A549 (cell line): ENCODE measurements around the gene LAMP1. TPM values are rescaled to one million over a fixed set of nuclear protein-coding genes. Genes with fewer than 3 reads are reported as not detected.

ENCODE experiments used
- ATAC-seq, 2 experiments: fragments of 200-7000 bp in 1 of 2; fragments of >200 bp in 1 of 2; cut with Nextera tagmentation in 1 of 2; cut with Tn5 transposase in 1 of 2; 3 replicates each; pipeline versions ENCODE4 v1.8.0 to v1.9.1; 2018 to 2020; ENCODE audit warnings: mild to moderate bottlenecking in 1 of 2, moderate library complexity in 1 of 2
- CTCF ChIA-PET: fragments of 300-600 bp; sonication (Branson Sonifier 250); formaldehyde crosslinking; extraction: SDS; loops from one replicate; lab custom pipeline; 2021; ENCODE audit warnings: antibody characterized with exemption, inconsistent platforms; lab: Yijun Ruan, JAX
- POLR2A ChIA-PET: fragments of 350-600 bp; formaldehyde crosslinking; extraction: SDS; loops from one replicate; lab custom pipeline; 2021; ENCODE audit warnings: antibody characterized with exemption, inconsistent platforms; lab: Yijun Ruan, JAX
- DNase-seq, 2 experiments: peaks; one replicate each; pipeline versions ENCODE4 v3.0.0 to v3.0.0-alpha.2; 2011 to 2016; ENCODE audit warnings: low read depth in 1 of 2, low spot score in 1 of 2
- FAIRE-seq: peaks from 2 replicates; lab custom pipeline; 2011; peaks lifted over from hg19 to GRCh38; lab: Jason Lieb, UNC
- H3K27ac ChIP-seq, 2 experiments: fragments of >200 bp; sonication (Bioruptor Twin); formaldehyde crosslinking; 3 replicates each; pipeline ENCODE4 v1.5.1; 2016 to 2017
- H3K4me1 ChIP-seq: fragments of >200 bp; sonication (Bioruptor Twin); formaldehyde crosslinking; 3 replicates; pipeline ENCODE4 v1.6.1; 2016
- H3K4me2 ChIP-seq: fragments of >200 bp; sonication (Bioruptor Twin); formaldehyde crosslinking; 3 replicates; pipeline ENCODE4 v1.6.1; 2016
- H3K4me3 ChIP-seq: fragments of >200 bp; sonication (Bioruptor Twin); formaldehyde crosslinking; 3 replicates; pipeline ENCODE4 v1.5.1; 2016
- H3K9me3 ChIP-seq: fragments of >200 bp; sonication (Bioruptor Twin); formaldehyde crosslinking; 3 replicates; pipeline ENCODE4 v1.6.1; 2016
- BCL3 ChIP-seq: fragments of >200 bp; sonication (Bioruptor Twin); formaldehyde crosslinking; IDR thresholded peaks from 3 replicates; pipeline ENCODE4 v1.6.1; 2016
- CEBPB ChIP-seq, 2 experiments: fragments of >200 bp in 1 of 2; sonication (Bioruptor Twin) in 1 of 2; formaldehyde crosslinking in 1 of 2; IDR thresholded peaks; 2 replicates each; pipeline ENCODE4 v1.6.1; 2012 to 2016
- CHD2 ChIP-seq: fragments of 150-350 bp; IDR thresholded peaks from 2 replicates; pipeline ENCODE4 v1.6.1; 2014; ENCODE audit warnings: low read length; ENCODE audit not compliant: partially characterized antibody
- CHD4 ChIP-seq: fragments of 200-600 bp; sonication (generic); IDR thresholded peaks from 2 replicates; pipeline ENCODE4 v1.6.1; 2016; ENCODE audit warnings: antibody characterized with exemption, mild to moderate bottlenecking, borderline replicate concordance
- E2F6 ChIP-seq: IDR thresholded peaks from 2 replicates; pipeline ENCODE4 v1.6.1; 2012; ENCODE audit warnings: low read depth, borderline replicate concordance
- EHF ChIP-seq: fragments of 250-450 bp; sonication (Bioruptor Pico); IDR thresholded peaks from 2 replicates; pipeline ENCODE4 v1.5.0; 2020; ENCODE audit warnings: mild to moderate bottlenecking
- ESRRA ChIP-seq: fragments of 150-350 bp; IDR thresholded peaks from 2 replicates; pipeline ENCODE4 v1.6.1; 2014; ENCODE audit warnings: mild to moderate bottlenecking, low read length, borderline replicate concordance
- FOSB ChIP-seq: fragments of 250-450 bp; sonication (Bioruptor Pico); IDR thresholded peaks from 2 replicates; pipeline ENCODE4 v1.5.0; 2020; ENCODE audit warnings: mild to moderate bottlenecking, moderate library complexity
- FOXS1 ChIP-seq: fragments of 250-450 bp; sonication (Bioruptor Pico); IDR thresholded peaks from 2 replicates; pipeline ENCODE4 v1.5.0; 2020; ENCODE audit warnings: mild to moderate bottlenecking, moderate library complexity
- HDAC2 ChIP-seq: fragments of 200-600 bp; sonication (generic); IDR thresholded peaks from 2 replicates; pipeline ENCODE4 v1.6.1; 2016
- HOXB13 ChIP-seq: fragments of 250-450 bp; sonication (Bioruptor Pico); IDR thresholded peaks from 2 replicates; pipeline ENCODE4 v1.5.0; 2020; ENCODE audit warnings: low read depth, mild to moderate bottlenecking, moderate library complexity
- KDM5A ChIP-seq: fragments of 200-600 bp; sonication (generic); IDR thresholded peaks from 2 replicates; pipeline ENCODE4 v1.6.1; 2016; ENCODE audit warnings: antibody characterized with exemption, mild to moderate bottlenecking
- MAFK ChIP-seq: fragments of 450-650 bp; IDR thresholded peaks from 2 replicates; pipeline ENCODE4 v1.6.1; 2014; ENCODE audit not compliant: partially characterized antibody
- MYC ChIP-seq: IDR thresholded peaks from 2 replicates; pipeline ENCODE4 v1.6.1; 2012; ENCODE audit warnings: mild to moderate bottlenecking, inconsistent platforms, low read length, improper control_type of control experiment, borderline replicate concordance
- PBX3 ChIP-seq: IDR thresholded peaks from 2 replicates; pipeline ENCODE4 v1.6.1; 2012
- PHF8 ChIP-seq: fragments of 200-600 bp; sonication (generic); IDR thresholded peaks from 2 replicates; pipeline ENCODE4 v1.6.1; 2016; ENCODE audit warnings: low read depth, mild to moderate bottlenecking, antibody characterized with exemption, moderate library complexity, borderline replicate concordance
- REST ChIP-seq: fragments of 200-600 bp; sonication (generic); IDR thresholded peaks from 2 replicates; pipeline ENCODE4 v1.6.1; 2016; ENCODE audit warnings: antibody characterized with exemption, mild to moderate bottlenecking, moderate library complexity
- RNF2 ChIP-seq: fragments of 200-600 bp; sonication (generic); IDR thresholded peaks from 2 replicates; pipeline ENCODE4 v1.6.1; 2016; ENCODE audit warnings: low read depth, mild to moderate bottlenecking, antibody characterized with exemption, moderate library complexity, borderline replicate concordance
- SMC3 ChIP-seq: fragments of >200 bp; sonication (Bioruptor Twin); formaldehyde crosslinking; IDR thresholded peaks from 3 replicates; pipeline ENCODE4 v1.6.1; 2018; ENCODE audit warnings: inconsistent platforms
- TFCP2L1 ChIP-seq: fragments of 250-450 bp; sonication (Bioruptor Pico); IDR thresholded peaks from 2 replicates; pipeline ENCODE4 v1.5.0; 2021; ENCODE audit warnings: mild to moderate bottlenecking
- USF2 ChIP-seq: fragments of 450-650 bp; IDR thresholded peaks from 2 replicates; pipeline ENCODE4 v1.6.1; 2014; ENCODE audit warnings: antibody characterized with exemption
- ZC3H11A ChIP-seq: fragments of 450-650 bp; IDR thresholded peaks from 2 replicates; pipeline ENCODE4 v1.6.1; 2014; ENCODE audit warnings: antibody characterized with exemption, mild to moderate bottlenecking
- ZSCAN20 ChIP-seq: fragments of 250-450 bp; sonication (Bioruptor Pico); IDR thresholded peaks from 2 replicates; pipeline ENCODE4 v1.8.0; 2022; ENCODE audit warnings: mild to moderate bottlenecking, moderate library complexity
- WGBS: methylation state at CpG from one replicate; pipeline ENCODE4 v1.1.6; 2017; ENCODE audit errors: missing lambda C conversion rate; 5-methylcytosine and 5-hydroxymethylcytosine counted together
- polyA plus RNA-seq, 4 experiments: library from polyadenylated mRNA; depleted of rRNA in 3 of 4; stranded (reverse); fragments of >200 nt; fragmentation: RNase III in 1 of 4; extraction: RNeasy Plus Mini Kit Qiagen cat#74134 plus additional on column Dnase treatment in 1 of 4; gene quantifications; 2 replicates in 3 of 4; 3 replicates in 1 of 4; pipeline ENCODE4 v1.2.3, GENCODE V29; 2011 to 2017

Gene LAMP1
- polyA plus RNA-seq, 2 of the 4 experiments (the other 2 are of a cell fraction) = 58.7 to 114 TPM

- DNase-seq (no peak), ATAC-seq (no peak; a peak in 1 of 6 replicates), FAIRE-seq (no peak)
- Histone ChIP-seq H3K4me1 (no peaks in the 10 kb centered on the region), H3K4me2 (no peak overlapping the region), H3K4me3 (no peak overlapping the region), H3K27ac (no peak overlapping the region), H3K9me3 (0 out of 3 replicates have a peak, but pooled peaks cover 3% of the 10 kb centered on the region)
- POLR2A ChIA-PET = no interaction called here
- CTCF ChIA-PET = interaction anchor here (0.6 to 1.1 kb wide), 3 partner anchors 10 to 46 kb away, joined by 3 read pairs; no protein-coding TSS in a partner anchor
- WGBS = 86% methylated on average over 10 of the region's 17 CpGs
- no peak for TF ChIP-seq PBX3
- TF ChIP-seq MAFK = no peak
- TF ChIP-seq CHD4 = no peak
- TF ChIP-seq PHF8 = no peak
- TF ChIP-seq RNF2 = no peak
- no peak for TF ChIP-seq HDAC2
- no peak for TF ChIP-seq EHF
- TF ChIP-seq BCL3 = no peak
- no peak for TF ChIP-seq ZSCAN20 (CRISPR knock-in tag)
- TF ChIP-seq KDM5A = no peak
Measured at GRCh38 chr13:113351514-113352026, 54.5 kb downstream of the LAMP1 start.

GRCh38 chr13:113353254-113353653, 56.2 kb downstream of the LAMP1 start:
- H3K9me3 ChIP-seq = no peaks in the 10 kb centered on the region
- ATAC-seq = no peak
- ChIA-PET CTCF (interaction anchor here (1.0 kb wide), 1 partner anchor 40 kb away, joined by 3 read pairs; no protein-coding TSS in a partner anchor), POLR2A (no interaction called here)
- WGBS = 84% methylated on average over 12 of the region's 12 CpGs
- H3K4me2 ChIP-seq = no peak overlapping the region
- TF ChIP-seq ESRRA (no peak), CEBPB (IDR thresholded peaks at IDR 0.05) (no peak), CHD2 (no peak), TFCP2L1 (CRISPR knock-in tag) (no peak), FOXS1 (CRISPR knock-in tag) (no peak), ZC3H11A (no peak), EHF (no peak), FOSB (no peak), SMC3 (no peak), REST (no peak), E2F6 (no peak), MYC (no peak), HOXB13 (no peak), USF2 (no peak)
- TF ChIP-seq, all 56 proteins: peak for 0
- FAIRE-seq (no peak), DNase-seq (no peak)
- H3K4me1 ChIP-seq = no peaks in the 10 kb centered on the region
- no peak overlapping the region for H3K27ac ChIP-seq
- H3K4me3 ChIP-seq = no peak overlapping the region
